GM15510 (cell line): ENCODE measurements around the gene LGALS7B.

Source experiments
- POLR2A ChIP-seq: IDR thresholded peaks from 3 replicates; pipeline ENCODE4 v1.6.1; 2011; ENCODE audit warnings: borderline replicate concordance; ENCODE audit not compliant: insufficient read length; ENCODE audit errors: extremely low read depth

LGALS7B gene

GRCh38 chr19:38795549-38795948 is 6.5 kb downstream of the LGALS7B start:
- no peak for TF ChIP-seq POLR2A

GRCh38 chr19:38796154-38796553 is 7.2 kb downstream of the LGALS7B start:
- TF ChIP-seq POLR2A, result no peak

- TF ChIP-seq POLR2A, result no peak
These were observed 10.1 kb downstream of the LGALS7B start for GRCh38 chr19:38799104-38799503.

GRCh38 chr19:38800577-38801347 is 11.8 kb downstream of the LGALS7B start:
- no peak for TF ChIP-seq POLR2A

- TF ChIP-seq POLR2A, result no peak
These were observed 12.5 kb downstream of the LGALS7B start for GRCh38 chr19:38801359-38802095.

- no peak for TF ChIP-seq POLR2A
These were observed 14.5 kb downstream of the LGALS7B start for GRCh38 chr19:38803543-38803942.

GRCh38 chr19:38805180-38805579 is 16.2 kb downstream of the LGALS7B start:
- no peak for TF ChIP-seq POLR2A

GRCh38 chr19:38806371-38806770 is 17.4 kb downstream of the LGALS7B start:
- no peak for TF ChIP-seq POLR2A

- TF ChIP-seq POLR2A, result no peak
These were observed 19.7 kb downstream of the LGALS7B start for GRCh38 chr19:38808741-38809140.

GRCh38 chr19:38809592-38810252 is 20.7 kb downstream of the LGALS7B start:
- no peak for TF ChIP-seq POLR2A

GRCh38 chr19:38812009-38812840 is 23.2 kb downstream of the LGALS7B start:
- no peak for TF ChIP-seq POLR2A

- TF ChIP-seq POLR2A, result no peak
These were observed 23.9 kb downstream of the LGALS7B start, which contains the start of gene LGALS4 for GRCh38 chr19:38812841-38813320. Gene LGALS4, minus strand, starts transcription at chr19:38812945. Its CDS starts 59 bp downstream, at chr19:38812886.

- no peak for TF ChIP-seq POLR2A
These were observed 24.3 kb downstream of the LGALS7B start for GRCh38 chr19:38813323-38813722.
